SK-MEL-5 (cell line): ENCODE results near the gene CRTAP. TPM values are rescaled to one million over a fixed set of nuclear protein-coding genes. Genes with fewer than 3 reads are reported as not detected.
"Not testable (repeated sequence)": the region's sequence is repeated elsewhere in the genome, so short reads cannot be mapped to it uniquely, and the experiment has no call there.

Experiments
- DNase-seq: peaks from one replicate; pipeline ENCODE4 v3.0.0-alpha.2; 2016; ENCODE audit warnings: low read depth, low spot score
- in situ Hi-C: cut with HindIII; loops from 2 replicates; pipeline ENCODE4 v1.10.0; 2016; ENCODE audit warnings: low sequenced_read_pairs, high pct_unique_total_duplicates, low pct_unique_long_range_greater_than_20kb
- polyA plus RNA-seq, 2 experiments: library from polyadenylated mRNA; depleted of rRNA; stranded (reverse); fragments of >200 nt; gene quantifications; 2 replicates each; pipeline ENCODE4 v1.2.3, GENCODE V29; 2015
- total RNA-seq: library from RNA; depleted of rRNA; stranded (reverse); fragments of >200 nt; shearing (Covaris generic); gene quantifications from 2 replicates; pipeline ENCODE4 v1.2.3, GENCODE V29; 2014; rRNA removed

Gene CRTAP
- total RNA-seq, result 430 and 464 TPM in 2 replicates
- 677 and 894 TPM in 2 replicates for polyA plus RNA-seq (2015; cell fraction: cytosol; rRNA removed)
- 80.7 and 93.7 TPM in 2 replicates for polyA plus RNA-seq (2015; cell fraction: nucleus; rRNA removed)

DNA sequence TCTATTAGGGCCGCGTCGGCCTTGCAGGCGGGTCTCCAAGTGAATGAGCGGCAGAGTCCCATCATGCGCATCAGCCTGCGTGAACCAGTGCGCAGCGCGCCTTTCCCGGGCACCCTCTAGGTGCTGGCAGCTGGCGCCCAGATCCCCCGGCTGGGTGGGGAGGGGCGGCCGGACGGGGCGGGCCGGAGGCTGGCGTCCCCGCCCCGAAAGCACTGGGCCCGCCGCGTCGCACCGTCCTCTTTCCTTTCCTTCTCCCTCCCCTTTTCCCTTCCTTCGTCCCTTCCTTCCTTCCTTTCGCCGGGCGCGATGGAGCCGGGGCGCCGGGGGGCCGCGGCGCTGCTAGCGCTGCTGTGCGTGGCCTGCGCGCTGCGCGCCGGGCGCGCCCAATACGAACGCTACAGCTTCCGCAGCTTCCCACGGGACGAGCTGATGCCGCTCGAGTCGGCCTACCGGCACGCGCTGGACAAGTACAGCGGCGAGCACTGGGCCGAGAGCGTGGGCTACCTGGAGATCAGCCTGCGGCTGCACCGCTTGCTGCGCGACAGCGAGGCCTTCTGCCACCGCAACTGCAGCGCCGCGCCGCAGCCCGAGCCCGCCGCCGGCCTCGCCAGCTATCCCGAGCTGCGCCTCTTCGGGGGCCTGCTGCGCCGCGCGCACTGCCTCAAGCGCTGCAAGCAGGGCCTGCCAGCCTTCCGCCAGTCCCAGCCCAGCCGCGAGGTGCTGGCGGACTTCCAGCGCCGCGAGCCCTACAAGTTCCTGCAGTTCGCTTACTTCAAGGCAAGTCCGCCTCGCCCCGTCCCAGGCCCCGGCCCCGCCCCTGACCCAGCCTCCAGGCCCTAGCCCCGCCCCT is at the start of gene CRTAP:
Gene CRTAP (plus strand): TSS at position 243 of the 850 bp plus-strand sequence. CDS start 64 bp downstream, at position 307.
- peak; percentile 92 for DNase-seq
- in situ Hi-C loops, result no loop called here

DNA sequence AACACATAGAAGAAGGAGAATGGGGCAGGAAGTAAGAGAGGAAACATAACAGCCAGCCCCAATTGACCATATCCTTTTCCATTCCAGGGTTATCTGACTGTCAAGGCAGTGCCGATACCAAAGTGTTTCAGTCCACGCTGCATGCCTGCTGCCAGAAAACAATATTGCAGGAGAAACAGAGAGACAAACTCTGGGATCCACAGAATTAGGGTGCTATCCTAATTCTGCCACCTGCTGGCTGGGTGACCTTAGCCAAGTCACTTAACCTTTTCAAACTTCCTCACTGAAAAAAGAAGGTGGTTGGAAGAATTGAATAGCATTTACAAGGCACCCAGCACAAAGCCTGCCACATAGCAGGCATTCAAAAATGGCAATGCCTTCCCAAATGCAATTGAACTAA is 48.9 kb upstream of the CRTAP start:
- DNase-seq, result no peak
- in situ Hi-C loops, result no loop called here

DNA sequence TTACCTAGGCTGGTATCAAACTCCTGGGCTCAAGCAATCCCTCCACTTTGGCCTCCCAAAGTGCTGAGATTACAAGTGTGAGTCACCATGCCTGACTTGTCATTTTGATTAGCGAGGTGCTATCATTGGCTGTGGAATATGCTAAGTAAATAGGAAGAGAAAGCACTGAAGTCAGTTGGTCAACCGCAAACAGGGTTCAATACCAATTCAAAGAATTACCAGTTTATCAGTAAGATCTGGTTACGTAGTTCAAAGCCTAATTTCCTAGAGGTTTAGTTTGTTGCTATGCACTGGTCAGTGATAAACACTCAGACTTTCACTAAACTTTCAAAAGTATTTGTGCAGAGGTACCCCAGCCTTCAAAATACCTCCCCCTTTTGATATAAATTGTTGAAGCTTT is 46.3 kb upstream of the CRTAP start:
- in situ Hi-C loops, result no loop called here
- DNase-seq, result no peak

DNA sequence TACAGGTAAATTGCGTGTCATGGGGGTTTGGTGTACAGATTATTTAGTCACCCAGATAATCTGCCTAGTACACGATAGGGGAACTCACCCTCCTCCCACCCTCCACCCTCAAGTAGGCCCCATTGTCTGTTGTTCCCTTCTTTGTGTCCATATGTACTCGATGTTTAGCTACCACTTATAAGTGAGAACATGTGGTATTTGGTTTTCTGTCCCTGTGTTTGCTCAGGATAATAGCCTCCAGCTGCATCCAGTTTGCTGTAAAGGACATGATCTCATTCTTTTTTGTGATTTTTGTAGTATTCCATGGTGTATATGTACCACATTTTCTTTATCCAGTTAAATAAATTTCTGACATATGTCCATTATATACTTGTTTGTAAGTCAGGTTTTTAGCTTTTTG is 44.0 kb upstream of the CRTAP start:
- DNase-seq, in situ Hi-C loops: not testable (repeated sequence)

DNA sequence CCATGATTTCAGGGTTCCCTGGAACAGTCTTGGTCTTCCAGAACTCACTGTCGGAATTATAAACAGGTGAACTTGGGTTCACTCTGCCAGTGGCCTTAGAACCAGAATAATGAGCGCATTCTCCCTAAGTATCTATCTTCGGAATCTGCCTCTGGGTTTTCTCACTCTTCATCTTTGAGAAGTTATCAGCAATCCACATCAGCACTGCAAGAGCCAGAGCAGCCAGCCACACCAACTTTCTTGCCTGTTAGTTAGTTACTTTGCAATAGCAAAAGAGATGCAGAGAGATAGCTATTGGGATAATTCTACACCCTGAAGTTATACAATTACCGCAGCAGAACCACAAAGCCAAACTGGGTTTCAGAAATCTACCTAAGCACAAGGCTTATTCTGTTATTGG is 42.6 kb upstream of the CRTAP start:
- no peak for DNase-seq
- in situ Hi-C loops, result no loop called here

DNA sequence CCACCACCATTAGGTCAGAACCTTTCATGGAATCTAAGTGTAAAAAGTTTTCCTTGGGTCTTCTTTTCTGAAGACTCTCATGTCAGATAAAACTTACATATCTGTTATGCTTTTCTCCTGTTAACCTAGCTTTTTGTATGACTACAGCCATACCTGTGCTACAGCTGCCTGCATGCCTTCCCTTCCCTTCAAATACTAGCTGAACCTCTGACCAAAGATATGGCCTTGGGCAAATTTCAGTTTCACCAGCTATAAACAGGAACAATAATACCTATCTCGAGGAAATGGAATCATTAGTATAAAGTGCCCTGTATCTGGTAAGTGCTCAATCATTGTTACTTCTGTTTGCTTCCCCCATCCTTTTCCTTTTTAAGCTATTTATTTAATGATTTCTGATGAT is 41.9 kb upstream of the CRTAP start:
- no peak for DNase-seq
- in situ Hi-C loops, result no loop called here

DNA sequence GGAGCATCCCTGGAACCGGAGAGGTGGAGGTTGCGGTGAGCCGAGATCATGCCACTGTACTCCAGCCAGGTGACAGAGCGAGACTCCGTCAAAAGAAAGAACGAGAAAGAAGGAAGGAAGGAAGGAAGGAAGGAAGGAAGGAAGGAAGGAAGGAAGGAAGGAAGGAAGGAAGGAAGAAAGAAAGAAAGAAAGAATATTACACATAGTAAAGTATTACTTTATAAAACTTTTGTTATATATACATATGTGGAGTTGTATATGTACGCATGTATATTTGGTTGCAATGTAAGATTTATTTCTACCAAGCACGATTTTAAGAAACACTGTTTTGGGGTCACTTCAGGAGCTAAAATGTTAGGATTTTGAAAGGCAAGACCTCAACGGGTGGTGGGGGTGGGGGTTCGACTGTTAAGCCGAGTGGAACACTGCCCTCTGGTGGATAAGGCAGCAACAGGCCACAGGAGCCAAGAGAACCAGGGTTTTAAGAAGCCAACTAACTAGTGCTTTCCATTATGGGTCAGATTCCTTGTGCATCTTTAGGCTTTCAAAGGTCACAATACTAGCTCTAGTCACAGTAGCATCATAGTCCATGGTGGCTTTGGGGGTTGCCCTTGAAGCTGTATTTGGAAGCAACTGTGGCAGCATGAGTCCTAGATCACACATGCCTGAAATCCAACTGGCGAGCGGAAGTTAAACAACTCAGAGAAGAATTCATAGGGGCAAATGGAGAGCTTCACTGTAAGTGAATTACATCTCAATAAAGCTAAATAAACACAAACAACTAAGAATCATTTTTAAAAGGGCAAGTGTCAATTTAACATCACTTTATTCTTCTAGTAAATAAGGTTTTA is 39.4 kb upstream of the CRTAP start:
- DNase-seq, result peak; percentile 82
- in situ Hi-C loops, result no loop called here

DNA sequence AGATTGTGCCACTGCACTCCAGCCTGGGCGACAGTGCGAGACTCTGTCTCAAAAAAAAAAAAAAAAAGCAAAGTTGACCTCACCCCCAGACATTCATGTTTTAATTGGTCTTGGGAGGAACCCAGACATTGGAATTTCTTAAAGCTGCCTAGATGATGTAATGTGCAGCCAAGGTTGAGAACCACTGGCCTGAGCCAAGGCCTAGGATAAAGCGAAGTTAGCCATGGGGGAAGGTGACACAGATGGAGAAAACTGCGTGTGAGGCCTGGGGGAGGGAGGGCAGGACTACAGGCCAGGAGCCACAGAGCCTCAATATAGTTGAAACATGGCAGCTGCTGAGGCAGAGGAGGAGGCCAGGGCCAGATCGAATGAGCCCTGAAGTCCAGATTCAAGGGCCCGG is 37.8 kb upstream of the CRTAP start:
- in situ Hi-C loops, result no loop called here
- no peak for DNase-seq

DNA sequence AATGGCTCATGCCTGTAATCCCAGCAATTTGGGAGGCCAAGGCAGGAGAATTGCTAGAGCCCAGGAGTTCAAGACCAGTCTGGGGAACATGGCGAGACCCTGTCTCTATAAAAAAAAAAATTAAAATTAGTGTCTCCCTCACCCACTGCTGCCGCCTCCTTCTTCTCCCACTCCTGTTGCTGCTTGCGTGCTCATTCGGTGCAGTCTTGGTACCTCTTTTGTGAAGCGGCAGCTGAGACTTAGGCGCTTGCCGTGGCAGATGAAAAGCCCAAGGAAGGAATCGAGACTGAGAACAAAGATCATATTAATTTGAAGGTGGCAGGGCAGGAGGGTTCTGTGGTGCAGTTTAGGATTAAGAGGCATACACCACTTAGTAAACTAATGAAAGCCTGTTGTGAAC is 36.9 kb upstream of the CRTAP start:
- in situ Hi-C loops, result no loop called here
- no peak for DNase-seq

DNA sequence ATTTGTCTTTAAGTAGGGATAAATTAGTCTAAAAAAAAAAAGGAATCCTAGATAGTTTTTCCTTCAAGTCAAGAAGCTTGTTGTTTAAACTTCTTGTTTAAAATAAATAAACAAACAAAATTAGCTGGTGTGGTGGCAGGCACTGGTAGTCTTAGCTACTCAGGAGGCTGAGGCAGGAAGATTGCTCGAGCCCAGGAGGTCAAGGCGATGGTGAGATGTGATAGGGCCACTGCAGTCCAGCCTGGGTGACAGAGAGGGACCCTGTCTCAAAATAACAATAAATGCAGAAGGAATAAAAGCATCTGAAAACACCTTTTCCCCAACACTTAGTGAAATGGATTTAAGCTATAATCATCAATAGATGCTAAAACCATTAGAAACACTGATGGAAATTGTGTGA is 35.8 kb upstream of the CRTAP start:
- DNase-seq, result no peak
- in situ Hi-C loops, result no loop called here

DNA sequence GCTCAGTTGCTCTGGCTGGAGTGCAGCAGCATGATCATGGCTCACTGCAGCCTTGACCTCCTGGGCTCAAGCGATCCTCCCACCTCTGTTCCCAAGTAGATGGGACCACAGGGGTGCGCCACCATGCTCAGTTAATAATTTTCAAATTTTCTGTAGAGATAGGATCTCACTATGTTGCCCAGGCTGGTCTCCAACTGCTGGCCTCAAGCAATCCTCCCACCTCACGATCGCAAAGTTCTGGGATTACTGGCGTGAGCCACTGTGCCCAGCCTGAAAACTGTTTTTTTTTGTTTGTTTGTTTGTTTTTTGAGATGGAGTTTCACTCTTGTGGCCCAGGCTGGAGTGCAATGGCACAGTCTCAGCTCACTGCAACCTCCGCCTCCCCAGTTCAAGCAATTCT is 34.0 kb upstream of the CRTAP start:
- DNase-seq, in situ Hi-C loops: not testable (repeated sequence)

DNA sequence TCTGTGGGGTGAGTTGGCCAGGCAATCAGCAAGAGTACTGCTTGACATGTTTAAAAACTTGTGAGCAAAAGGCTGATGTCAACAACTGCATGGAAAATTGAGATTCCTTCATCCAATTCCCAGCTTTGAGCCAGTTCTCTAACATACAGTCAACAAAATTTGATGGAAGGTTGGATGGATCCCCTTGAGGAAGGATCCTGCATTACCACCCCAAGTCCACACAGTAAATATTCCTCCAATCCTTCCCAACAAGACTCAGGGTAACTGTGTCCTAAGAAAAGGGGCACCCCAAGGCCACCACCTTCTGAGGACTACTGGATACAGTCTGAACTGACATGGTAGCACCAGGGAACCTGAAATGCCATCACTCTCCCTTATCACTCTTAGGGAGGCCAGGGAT is 32.0 kb upstream of the CRTAP start:
- in situ Hi-C loops, result no loop called here
- no peak for DNase-seq

DNA sequence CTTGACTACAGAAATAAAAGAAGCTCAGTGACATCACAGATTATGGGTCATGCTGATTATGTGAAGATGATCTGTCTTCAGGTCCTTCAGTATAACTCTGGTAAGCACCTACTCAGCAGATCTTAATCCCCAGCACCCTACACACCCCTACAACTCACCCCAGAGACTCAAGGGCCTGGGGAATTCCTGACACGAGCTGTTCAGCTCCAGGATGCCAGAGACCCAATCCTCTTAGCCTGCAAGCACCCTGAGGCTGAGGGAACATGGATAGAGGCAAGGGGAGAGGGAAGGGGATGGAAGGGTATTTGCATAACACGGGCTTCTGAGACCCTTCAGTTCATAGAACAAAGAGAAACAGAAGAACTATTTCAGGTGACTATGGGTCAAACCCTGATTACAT is 29.9 kb upstream of the CRTAP start:
- in situ Hi-C loops, result no loop called here

DNA sequence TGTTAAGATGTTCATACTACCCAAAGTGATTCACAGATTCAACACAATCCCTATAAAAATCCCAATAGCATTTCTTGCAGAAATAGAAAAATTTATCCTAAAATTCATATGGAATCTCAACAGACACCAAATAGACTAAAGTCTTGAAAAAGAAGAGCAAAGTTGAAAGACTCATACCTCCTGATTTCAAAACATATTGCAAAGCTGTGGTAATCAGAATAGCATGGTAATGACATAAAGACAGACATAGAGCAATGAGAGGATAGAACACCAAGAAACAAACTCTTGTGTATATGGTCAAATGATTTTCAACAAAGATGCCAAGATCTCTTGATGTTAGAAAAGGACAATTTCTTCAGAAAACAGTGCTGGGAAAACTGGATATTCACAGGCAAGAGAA is 25.1 kb upstream of the CRTAP start:
- DNase-seq, result no peak
- in situ Hi-C loops, result no loop called here

More for the DNA sequence above, 29.9 kb upstream of the CRTAP start:
- DNase-seq, result no peak

DNA sequence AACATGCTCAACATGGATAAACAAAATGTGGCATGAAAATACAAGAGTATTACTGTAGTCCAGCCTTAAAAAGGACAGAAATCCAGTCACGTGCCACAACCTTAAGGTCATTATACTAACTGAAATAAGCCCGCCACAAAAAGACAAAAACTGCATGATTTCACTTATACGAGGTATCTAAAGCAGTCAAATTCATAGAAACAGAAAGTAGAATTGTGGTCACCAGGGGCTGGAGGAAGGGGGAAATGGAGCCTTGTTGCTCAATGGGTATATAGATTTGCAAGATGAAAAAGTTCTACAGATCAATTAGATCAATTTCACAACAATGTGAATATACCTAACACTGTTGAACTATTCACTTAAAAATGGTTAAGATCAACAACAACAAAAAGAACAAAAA is 24.3 kb upstream of the CRTAP start:
- DNase-seq, result no peak
- in situ Hi-C loops, result no loop called here

DNA sequence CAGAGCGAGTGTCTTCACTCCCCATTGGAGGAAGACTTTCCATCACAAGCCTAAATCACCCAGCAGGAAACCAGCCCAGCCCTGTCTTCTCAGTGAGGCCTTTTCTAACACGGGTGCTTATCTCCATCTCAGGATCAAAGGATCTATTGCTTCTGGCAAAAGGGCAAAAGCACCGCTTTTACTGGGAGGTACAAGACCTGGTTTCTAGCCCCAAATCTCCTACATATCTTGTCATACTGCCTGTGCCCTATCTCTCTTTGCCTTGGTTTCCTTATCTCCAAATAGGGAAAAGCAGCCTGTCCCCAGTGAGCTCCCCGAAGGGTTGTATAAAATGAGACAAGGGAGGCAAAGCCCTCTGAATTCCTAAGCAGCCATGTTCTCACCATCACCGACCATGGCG is 22.1 kb upstream of the CRTAP start:
- DNase-seq, result no peak
- in situ Hi-C loops, result no loop called here

DNA sequence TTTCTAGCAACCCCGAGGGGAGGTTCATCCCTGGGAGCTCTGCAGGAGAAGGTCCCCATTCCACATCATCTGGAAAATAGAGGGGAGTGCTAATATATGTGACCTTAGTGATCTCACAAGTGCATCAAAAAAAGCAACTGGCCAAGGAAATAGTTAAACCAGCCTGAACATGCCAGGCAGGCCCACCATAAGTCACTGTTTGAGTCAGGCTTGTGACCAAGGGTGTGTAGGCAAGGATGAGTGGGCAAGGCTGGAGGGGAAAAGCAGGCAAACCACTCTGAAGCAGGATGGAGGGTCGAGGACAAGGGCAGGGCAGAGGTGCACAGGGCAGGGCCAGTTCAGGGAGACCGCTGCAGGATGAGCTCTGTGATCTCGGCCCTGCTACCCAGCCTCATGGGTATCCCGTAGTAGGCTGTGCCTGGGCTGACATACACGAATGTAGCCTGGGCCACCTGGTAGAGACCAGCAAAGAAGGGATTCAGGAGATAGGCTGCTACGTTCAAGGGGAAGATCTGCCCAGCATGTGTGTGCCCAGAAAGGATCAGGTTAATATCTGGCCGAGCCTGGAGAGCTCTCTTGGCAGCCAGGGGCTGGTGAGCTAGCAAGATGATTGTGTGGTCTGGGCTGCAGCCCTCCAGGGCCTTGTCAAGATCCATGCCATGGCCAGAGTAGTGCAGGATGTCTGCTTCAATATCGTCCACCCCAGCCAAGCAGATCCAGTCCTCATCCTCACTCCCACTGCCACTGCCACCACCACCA is 21.1 kb upstream of the CRTAP start:
- in situ Hi-C loops, result no loop called here

DNA sequence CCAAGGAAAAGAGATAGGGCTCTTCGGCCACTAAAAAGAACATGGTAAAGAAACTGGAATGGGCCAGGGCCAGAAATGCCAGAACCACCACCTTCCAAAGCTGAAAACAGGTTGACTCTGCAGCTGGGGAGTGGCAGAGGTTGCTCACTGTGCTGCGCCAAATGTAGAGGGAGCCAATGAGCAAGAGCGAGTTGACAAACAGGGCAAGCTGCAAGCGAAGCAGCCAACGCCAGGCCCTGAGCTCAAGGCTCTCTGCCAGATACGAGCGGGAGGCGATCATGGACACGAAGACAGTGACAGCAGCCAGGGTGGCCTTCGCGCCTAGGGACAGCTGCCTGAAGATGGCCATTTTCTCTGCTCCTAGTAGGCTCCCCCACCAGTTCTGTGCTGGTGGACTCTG is 20.0 kb upstream of the CRTAP start:
- in situ Hi-C loops, result no loop called here
- no peak for DNase-seq

More for the DNA sequence above, 21.1 kb upstream of the CRTAP start:
- DNase-seq, result no peak
